HL-60 (cell line): ENCODE data around the gene KRT82.

Experiments
- DNase-seq, 2 experiments: peaks; one replicate each; pipeline ENCODE4 v3.0.0-alpha.2; 2010 to 2020; ENCODE audit warnings: low read depth in 1 of 2, low spot score in 1 of 2
- H3K27ac ChIP-seq: fragments of 250-450 bp; sonication (Bioruptor Pico); replicated peaks from 2 replicates; pipeline ENCODE4 v1.5.1; 2020; ENCODE audit warnings: mild to moderate bottlenecking, moderate library complexity
- H3K27me3 ChIP-seq: fragments of 250-450 bp; sonication (Bioruptor Pico); 2 replicates; pipeline ENCODE4 v1.5.1; 2021; ENCODE audit warnings: mild to moderate bottlenecking, moderate library complexity; ENCODE audit not compliant: insufficient read depth, poor library complexity, severe bottlenecking
- H3K4me3 ChIP-seq: replicated peaks from 2 replicates; pipeline ENCODE4 v1.5.1; 2011; ENCODE audit warnings: mild to moderate bottlenecking, control low read depth, low read length; ENCODE audit not compliant: insufficient read depth
- CTCF ChIP-seq: IDR thresholded peaks from one replicate; pipeline ENCODE4 v1.5.1; 2011; ENCODE audit warnings: low read length, control low read depth, inconsistent platforms; ENCODE audit not compliant: insufficient read depth
- GABPA ChIP-seq: IDR thresholded peaks from 2 replicates; pipeline ENCODE4 v1.6.1; 2012; ENCODE audit warnings: low read depth
- POLR2AphosphoS5 ChIP-seq: IDR thresholded peaks from 2 replicates; pipeline ENCODE4 v1.6.1; 2012; ENCODE audit warnings: low read depth
- REST ChIP-seq: IDR thresholded peaks from 2 replicates; pipeline ENCODE4 v1.6.1; 2012; ENCODE audit warnings: low read depth; ENCODE audit not compliant: insufficient replicate concordance
- SPI1 ChIP-seq: IDR thresholded peaks from 2 replicates; pipeline ENCODE4 v1.6.1; 2012; ENCODE audit warnings: low read depth, mild to moderate bottlenecking, borderline replicate concordance

The KRT82 gene

GRCh38 chr12:52371716-52372115, 34.4 kb downstream of the KRT82 start:
- no peak for TF ChIP-seq POLR2AphosphoS5
- TF ChIP-seq GABPA: no peak
- no peak for TF ChIP-seq SPI1
- no peak for TF ChIP-seq CTCF
- no peak for TF ChIP-seq REST
- no peak overlapping the region for H3K27ac ChIP-seq
- peaks cover 3% of the 10 kb centered on the region for H3K27me3 ChIP-seq
- DNase-seq: no peak
- no peak overlapping the region for H3K4me3 ChIP-seq

DNA sequence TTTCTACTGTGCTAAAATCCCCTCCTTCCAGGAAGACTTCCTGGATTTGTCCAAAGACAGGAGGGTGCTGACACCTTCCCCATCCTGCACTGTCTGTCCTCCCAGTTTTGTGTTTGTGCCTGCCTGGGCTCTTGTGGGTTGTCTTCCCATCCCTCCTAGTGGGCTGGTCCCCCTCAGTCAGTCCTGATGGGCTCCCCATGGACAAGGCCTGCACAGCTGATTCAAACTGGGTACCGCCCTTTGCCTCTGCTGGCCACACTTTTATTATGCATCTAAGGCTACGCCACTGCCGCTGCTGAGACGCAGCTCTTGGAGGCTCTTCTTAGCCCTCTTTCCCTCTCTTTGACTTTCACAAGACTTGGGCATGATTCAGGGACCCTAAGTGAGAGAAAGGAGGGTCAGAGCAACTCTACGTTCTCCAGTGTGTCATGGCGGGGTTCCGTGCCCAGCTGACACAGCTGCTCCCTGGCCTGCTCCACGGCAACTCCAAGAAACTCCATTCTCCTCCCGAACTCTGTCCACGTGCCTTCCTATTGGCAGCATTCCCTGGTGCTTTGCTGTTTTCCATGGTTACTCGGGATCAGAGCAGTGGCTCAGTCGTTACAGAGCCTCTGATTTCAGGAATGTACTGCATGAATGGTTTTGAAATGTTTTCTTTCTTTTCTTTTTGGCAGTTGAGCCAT, 35.1 kb downstream of the KRT82 start:
- Histone ChIP-seq H3K27me3 (peaks cover 3% of the 10 kb centered on the region), H3K4me3 (no peak overlapping the region), H3K27ac (no peak overlapping the region)
- no peak for DNase-seq
- TF ChIP-seq SPI1 (no peak), CTCF (no peak), REST (no peak), POLR2AphosphoS5 (no peak), GABPA (no peak)

DNA sequence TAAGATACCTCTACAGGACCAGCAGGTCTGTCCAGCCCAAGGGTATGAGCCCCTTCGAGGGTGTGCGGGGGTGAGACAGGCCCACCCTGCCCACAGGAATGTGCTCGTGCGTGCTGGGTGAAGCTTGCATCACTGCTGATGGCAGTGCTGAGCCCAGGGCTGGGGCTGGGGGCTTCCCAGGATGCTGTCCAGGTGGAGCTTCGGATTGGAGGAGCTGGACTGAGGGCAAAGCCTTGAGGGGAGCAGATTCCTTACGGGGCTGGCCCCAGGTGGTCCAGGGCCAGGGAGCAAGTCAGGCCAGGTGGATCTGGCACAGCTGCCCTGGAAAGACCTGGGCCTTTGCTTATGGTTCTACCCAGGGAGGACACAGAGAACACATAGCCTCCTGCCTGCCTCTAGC, 36.3 kb downstream of the KRT82 start:
- no peak overlapping the region for H3K4me3 ChIP-seq
- H3K27me3 ChIP-seq: peaks cover 3% of the 10 kb centered on the region
- no peak for DNase-seq
- TF ChIP-seq POLR2AphosphoS5 (no peak), GABPA (no peak), CTCF (no peak), REST (no peak), SPI1 (no peak)
- no peak overlapping the region for H3K27ac ChIP-seq
